Measurements from ENCODE around the gene AMFR. TPM values are rescaled to one million over a fixed set of nuclear protein-coding genes. Genes with fewer than 3 reads are reported as not detected.

Gene AMFR
- polyA plus RNA-seq, 3 donors: 28.3 to 68.1 (median 48.9) TPM

DNA sequence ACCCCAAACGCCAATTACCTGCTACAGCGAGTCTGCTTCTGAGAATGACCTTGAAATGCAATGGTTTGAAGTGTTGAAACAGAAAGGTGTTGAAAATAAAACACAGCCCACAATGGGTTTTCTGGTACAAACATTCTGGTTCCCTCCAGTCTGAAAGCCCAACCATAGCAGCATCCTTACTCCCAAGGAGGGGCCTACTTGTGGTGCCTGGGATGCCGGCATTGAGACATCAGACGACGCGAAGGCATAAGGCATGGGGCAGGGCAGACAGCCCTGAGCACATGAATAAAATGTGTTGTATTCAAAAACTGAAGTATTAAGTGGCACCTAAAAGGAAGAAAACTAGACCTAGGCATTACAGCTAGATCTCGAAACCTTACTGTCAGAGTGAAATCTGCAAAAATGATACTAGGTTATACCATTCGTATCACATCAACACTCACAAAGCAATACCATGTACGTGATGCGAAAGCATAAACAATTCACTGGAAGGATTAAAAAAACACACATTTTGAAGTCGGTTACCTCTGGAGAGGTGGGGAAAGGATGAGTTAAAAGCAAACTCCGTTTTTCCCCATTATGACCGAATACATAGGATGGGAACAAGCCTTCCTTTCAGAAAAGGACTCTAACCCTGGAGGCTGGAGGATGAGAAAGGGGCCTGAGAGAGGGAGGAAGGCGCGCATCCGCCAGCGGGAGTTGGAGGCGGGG lies 25.1 kb upstream of the AMFR start:
- Mint-ChIP-seq H3K27ac (peak overlapping the region; percentile 84 to 98 (median 92)), H3K4me1 (peaks cover 29% of the 10 kb centered on the region), H3K9me3 (peaks cover 0 to 1% (median 0%) of the 10 kb centered on the region in 7 donors), H3K36me3 (peaks cover 31 to 33% of the 10 kb centered on the region in 2 donors), H3K4me3 (peak overlapping the region; percentile 99 to 100), H3K27me3 (ENCODE audit: low read depth in 3 of 3) (no peaks in the 10 kb centered on the region)
- peak overlapping the region; percentile 97 for H3K4me2 ChIP-seq (replicated peaks; ENCODE audit: extremely low read depth, low read length, poor library complexity, severe bottlenecking)
- 7% methylated on average over 6 of the region's 18 CpGs for WGBS (ENCODE audit: insufficient coverage)
- H3K27me3 ChIP-seq (ENCODE audit: control insufficient read depth in 2 of 2, insufficient read depth in 2 of 2, low read length in 2 of 2): no peaks in the 10 kb centered on the region
- peak overlapping the region; percentile 75 for H3K9ac ChIP-seq (ENCODE audit: insufficient read depth, low read length, poor library complexity, severe bottlenecking)
- no peaks in the 10 kb centered on the region for H3K9me3 ChIP-seq (replicated peaks in 1 of 2; ENCODE audit: control insufficient read depth in 1 of 2, insufficient read depth in 1 of 2, low read length in 2 of 2)
- H3K4me1 ChIP-seq (ENCODE audit: control insufficient read depth in 1 of 2, insufficient read depth in 2 of 2, low read length in 2 of 2): peaks cover 20 to 26% of the 10 kb centered on the region in 2 donors
- DNase-seq: no peak
- peak overlapping the region; percentile 61 to 82 for H3K27ac ChIP-seq (ENCODE audit: low read depth in 1 of 2, low read length in 2 of 2)
- H2AFZ ChIP-seq (ENCODE audit: insufficient read depth, low read depth, low read length, poor library complexity, severe bottlenecking): peak overlapping the region; percentile 96
- H3K79me2 ChIP-seq (ENCODE audit: insufficient read depth, low read length): peaks cover 70% of the 10 kb centered on the region
- H3K4me3 ChIP-seq (replicated peaks in 1 of 3; ENCODE audit: low read depth in 2 of 3, low read length in 3 of 3): peak overlapping the region; percentile 74 to 87 (median 87)
- peaks cover 7% of the 10 kb centered on the region for H4K20me1 ChIP-seq (ENCODE audit: insufficient read depth, low read length)
- TF ChIP-seq, protein P1, sequence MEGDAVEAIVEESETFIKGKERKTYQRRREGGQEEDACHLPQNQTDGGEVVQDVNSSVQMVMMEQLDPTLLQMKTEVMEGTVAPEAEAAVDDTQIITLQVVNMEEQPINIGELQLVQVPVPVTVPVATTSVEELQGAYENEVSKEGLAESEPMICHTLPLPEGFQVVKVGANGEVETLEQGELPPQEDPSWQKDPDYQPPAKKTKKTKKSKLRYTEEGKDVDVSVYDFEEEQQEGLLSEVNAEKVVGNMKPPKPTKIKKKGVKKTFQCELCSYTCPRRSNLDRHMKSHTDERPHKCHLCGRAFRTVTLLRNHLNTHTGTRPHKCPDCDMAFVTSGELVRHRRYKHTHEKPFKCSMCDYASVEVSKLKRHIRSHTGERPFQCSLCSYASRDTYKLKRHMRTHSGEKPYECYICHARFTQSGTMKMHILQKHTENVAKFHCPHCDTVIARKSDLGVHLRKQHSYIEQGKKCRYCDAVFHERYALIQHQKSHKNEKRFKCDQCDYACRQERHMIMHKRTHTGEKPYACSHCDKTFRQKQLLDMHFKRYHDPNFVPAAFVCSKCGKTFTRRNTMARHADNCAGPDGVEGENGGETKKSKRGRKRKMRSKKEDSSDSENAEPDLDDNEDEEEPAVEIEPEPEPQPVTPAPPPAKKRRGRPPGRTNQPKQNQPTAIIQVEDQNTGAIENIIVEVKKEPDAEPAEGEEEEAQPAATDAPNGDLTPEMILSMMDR (IDR thresholded peaks at IDR 0.05): no peak
- intact Hi-C loops (cut with micrococcal nuclease): loop anchor here (2.0 to 10.0 kb wide), 2 partner anchors 154 to 278 kb away; partner anchors contain the start of gene MT2A (in 1 of the 2)
- peaks cover 17 to 45% of the 10 kb centered on the region in 2 donors for H3K36me3 ChIP-seq (replicated peaks in 1 of 2; ENCODE audit: control insufficient read depth in 1 of 2, insufficient read depth in 2 of 2, low read length in 2 of 2)

DNA sequence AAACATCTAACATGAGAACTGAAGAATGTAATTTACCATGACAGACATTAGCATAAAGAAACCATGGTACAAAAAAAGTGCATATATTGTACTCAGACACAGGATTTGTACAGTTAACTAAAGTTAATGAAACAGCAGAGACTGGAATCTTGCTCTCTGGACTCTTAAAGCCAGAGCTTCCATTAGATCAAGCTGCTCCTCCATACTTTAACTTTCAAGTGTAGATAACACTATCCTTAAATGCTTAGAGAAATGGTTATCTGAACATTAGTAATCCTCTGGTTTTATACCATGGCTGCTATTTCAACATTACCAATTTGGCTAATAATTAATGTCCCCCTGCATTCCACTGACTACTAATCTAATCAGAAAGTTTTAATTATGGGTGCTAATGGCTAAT lies 22.7 kb upstream of the AMFR start:
- Mint-ChIP-seq H3K4me1 (peaks cover 29% of the 10 kb centered on the region), H3K9me3 (peaks cover 0 to 1% (median 0%) of the 10 kb centered on the region in 7 donors), H3K27me3 (ENCODE audit: low read depth in 3 of 3) (no peaks in the 10 kb centered on the region), H3K27ac (no peak overlapping the region), H3K4me3 (no peak overlapping the region), H3K36me3 (peaks cover 30 to 35% of the 10 kb centered on the region in 2 donors)
- Histone ChIP-seq H3K79me2 (ENCODE audit: insufficient read depth, low read length) (peaks cover 65% of the 10 kb centered on the region), H3K4me1 (ENCODE audit: control insufficient read depth in 1 of 2, insufficient read depth in 2 of 2, low read length in 2 of 2) (peaks cover 20 to 26% of the 10 kb centered on the region in 2 donors), H3K4me2 (replicated peaks; ENCODE audit: extremely low read depth, low read length, poor library complexity, severe bottlenecking) (no peak overlapping the region), H3K4me3 (replicated peaks in 1 of 3; ENCODE audit: low read depth in 2 of 3, low read length in 3 of 3) (no peak overlapping the region), H3K27ac (ENCODE audit: low read depth in 1 of 2, low read length in 2 of 2) (no peak overlapping the region), H3K27me3 (ENCODE audit: control insufficient read depth in 2 of 2, insufficient read depth in 2 of 2, low read length in 2 of 2) (no peaks in the 10 kb centered on the region), H3K9me3 (replicated peaks in 1 of 2; ENCODE audit: control insufficient read depth in 1 of 2, insufficient read depth in 1 of 2, low read length in 2 of 2) (no peaks in the 10 kb centered on the region), H4K20me1 (ENCODE audit: insufficient read depth, low read length) (peaks cover 7% of the 10 kb centered on the region), H3K36me3 (replicated peaks in 1 of 2; ENCODE audit: control insufficient read depth in 1 of 2, insufficient read depth in 2 of 2, low read length in 2 of 2) (peaks cover 27 to 49% of the 10 kb centered on the region in 2 donors), H3K9ac (ENCODE audit: insufficient read depth, low read length, poor library complexity, severe bottlenecking) (no peak overlapping the region), H2AFZ (ENCODE audit: insufficient read depth, low read depth, low read length, poor library complexity, severe bottlenecking) (no peak overlapping the region)
- TF ChIP-seq, protein P1 (IDR thresholded peaks at IDR 0.05): no peak
- DNase-seq: no peak
- intact Hi-C loops (cut with micrococcal nuclease): no loop called here
